Measurements from ENCODE around the gene NIPAL4. TPM values are rescaled to one million over a fixed set of nuclear protein-coding genes. Genes with fewer than 3 reads are reported as not detected.

The NIPAL4 gene
- total RNA-seq, 1 experiment from 2014 or later = not detected

- Histone ChIP-seq H3K36me3 (replicated peaks; ENCODE audit: control insufficient read depth, insufficient read depth, low read length) (peaks cover 6% of the 10 kb centered on the region), H3K27me3 (ENCODE audit: control insufficient read depth, insufficient read depth, low read length) (no peaks in the 10 kb centered on the region), H3K4me3 (ENCODE audit: insufficient read depth, low read depth, low read length) (no peak overlapping the region)
- no peak for DNase-seq
Observed at GRCh38 chr5:157486861-157487260, 26.8 kb downstream of the NIPAL4 start.

DNA sequence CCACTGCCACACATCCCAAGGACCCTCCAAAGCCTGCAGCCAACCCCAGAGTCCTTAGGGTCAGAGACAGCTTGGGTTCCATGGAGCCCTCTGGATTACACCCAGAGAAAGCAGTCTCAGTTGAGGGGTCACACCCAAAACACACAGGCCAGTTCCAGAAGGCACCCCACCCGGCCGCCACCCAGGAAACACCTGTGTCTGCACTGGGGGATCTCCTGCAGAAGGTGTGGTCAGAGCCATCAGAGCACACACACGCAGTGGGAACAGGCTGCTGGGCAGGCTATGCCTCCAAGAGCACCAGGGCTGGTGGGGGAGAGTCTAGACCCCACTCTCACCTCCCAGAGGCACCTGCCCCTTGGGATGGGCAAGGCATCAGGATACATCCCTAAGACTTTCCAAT lies 27.3 kb downstream of the NIPAL4 start:
- Histone ChIP-seq H3K27me3 (ENCODE audit: control insufficient read depth, insufficient read depth, low read length) (no peaks in the 10 kb centered on the region), H3K36me3 (replicated peaks; ENCODE audit: control insufficient read depth, insufficient read depth, low read length) (peaks cover 6% of the 10 kb centered on the region), H3K4me3 (ENCODE audit: insufficient read depth, low read depth, low read length) (no peak overlapping the region)
- no peak for DNase-seq

DNA sequence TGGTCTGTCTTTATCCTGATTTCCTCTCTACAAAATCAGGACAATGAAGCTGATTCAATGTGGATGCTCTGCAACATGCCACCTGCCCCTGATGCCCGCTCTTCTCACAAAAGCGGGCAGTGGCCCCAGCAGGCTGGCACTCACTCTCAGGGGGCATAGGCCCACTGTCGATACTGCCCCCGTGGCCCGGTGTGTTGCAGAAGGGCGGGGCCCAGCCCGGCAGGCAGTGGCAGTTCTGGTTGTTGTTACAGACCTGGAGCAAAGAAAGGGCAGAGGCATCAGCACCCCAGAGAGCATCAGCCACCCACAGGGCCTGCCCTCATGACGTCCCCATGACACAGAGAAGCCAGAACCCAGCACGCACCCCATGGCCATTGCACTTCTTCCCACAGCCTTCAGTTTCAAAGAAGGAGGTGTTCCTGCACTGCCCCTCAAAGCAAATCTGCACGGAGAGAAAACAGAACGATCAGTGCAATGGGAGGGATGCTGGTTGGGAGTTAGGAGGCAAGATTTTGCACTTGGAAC lies 31.5 kb downstream of the NIPAL4 start:
- no peak for DNase-seq
- Histone ChIP-seq H3K36me3 (replicated peaks; ENCODE audit: control insufficient read depth, insufficient read depth, low read length) (peaks cover 6% of the 10 kb centered on the region), H3K27me3 (ENCODE audit: control insufficient read depth, insufficient read depth, low read length) (no peaks in the 10 kb centered on the region), H3K4me3 (ENCODE audit: insufficient read depth, low read depth, low read length) (no peak overlapping the region)

GRCh38 chr5:157492886-157493285 lies 32.9 kb downstream of the NIPAL4 start:
- no peaks in the 10 kb centered on the region for H3K27me3 ChIP-seq (ENCODE audit: control insufficient read depth, insufficient read depth, low read length)
- H3K4me3 ChIP-seq (ENCODE audit: insufficient read depth, low read depth, low read length) = no peak overlapping the region
- DNase-seq = no peak
- H3K36me3 ChIP-seq (replicated peaks; ENCODE audit: control insufficient read depth, insufficient read depth, low read length) = peaks cover 4% of the 10 kb centered on the region

DNA sequence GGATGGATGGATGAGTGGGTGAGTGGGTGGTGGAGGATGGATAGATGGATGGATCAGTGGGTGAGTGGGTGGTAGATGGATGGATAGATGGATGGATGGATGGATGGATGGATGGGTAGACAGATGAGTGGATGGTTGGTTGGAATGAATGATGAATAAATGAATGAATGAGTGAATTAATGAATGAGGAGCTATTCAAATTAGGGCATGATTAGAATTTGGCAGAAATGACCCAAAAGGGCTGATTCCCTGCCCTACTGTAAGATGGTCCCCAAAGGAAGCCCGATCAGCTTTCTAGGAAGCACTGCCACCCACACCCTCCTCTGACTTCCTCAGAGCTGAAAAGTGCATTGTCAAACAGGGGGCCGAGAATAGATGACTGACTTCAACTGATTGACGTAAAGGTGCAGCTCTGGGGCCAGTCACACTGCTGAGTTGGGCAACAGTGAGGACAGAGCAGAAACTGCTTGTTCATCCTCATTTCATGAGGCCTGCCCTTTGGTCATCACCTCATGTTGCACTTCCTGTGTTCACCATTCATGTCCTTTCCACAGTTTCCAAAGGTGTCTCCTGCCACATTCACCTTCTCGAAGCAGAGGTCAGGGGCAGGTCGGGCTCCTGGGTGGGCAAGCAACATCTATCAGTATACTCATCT lies 34.3 kb downstream of the NIPAL4 start:
- Histone ChIP-seq H3K36me3 (replicated peaks; ENCODE audit: control insufficient read depth, insufficient read depth, low read length) (peaks cover 3% of the 10 kb centered on the region), H3K27me3 (ENCODE audit: control insufficient read depth, insufficient read depth, low read length) (no peaks in the 10 kb centered on the region), H3K4me3 (ENCODE audit: insufficient read depth, low read depth, low read length) (no peak overlapping the region)
- no peak for DNase-seq

- Histone ChIP-seq H3K4me3 (ENCODE audit: insufficient read depth, low read depth, low read length) (no peak overlapping the region), H3K27me3 (ENCODE audit: control insufficient read depth, insufficient read depth, low read length) (no peaks in the 10 kb centered on the region), H3K36me3 (replicated peaks; ENCODE audit: control insufficient read depth, insufficient read depth, low read length) (no peaks in the 10 kb centered on the region; the same call in 1 of the 2 replicates)
- no peak for DNase-seq
Observed at GRCh38 chr5:157496864-157497263, 36.9 kb downstream of the NIPAL4 start.

DNA sequence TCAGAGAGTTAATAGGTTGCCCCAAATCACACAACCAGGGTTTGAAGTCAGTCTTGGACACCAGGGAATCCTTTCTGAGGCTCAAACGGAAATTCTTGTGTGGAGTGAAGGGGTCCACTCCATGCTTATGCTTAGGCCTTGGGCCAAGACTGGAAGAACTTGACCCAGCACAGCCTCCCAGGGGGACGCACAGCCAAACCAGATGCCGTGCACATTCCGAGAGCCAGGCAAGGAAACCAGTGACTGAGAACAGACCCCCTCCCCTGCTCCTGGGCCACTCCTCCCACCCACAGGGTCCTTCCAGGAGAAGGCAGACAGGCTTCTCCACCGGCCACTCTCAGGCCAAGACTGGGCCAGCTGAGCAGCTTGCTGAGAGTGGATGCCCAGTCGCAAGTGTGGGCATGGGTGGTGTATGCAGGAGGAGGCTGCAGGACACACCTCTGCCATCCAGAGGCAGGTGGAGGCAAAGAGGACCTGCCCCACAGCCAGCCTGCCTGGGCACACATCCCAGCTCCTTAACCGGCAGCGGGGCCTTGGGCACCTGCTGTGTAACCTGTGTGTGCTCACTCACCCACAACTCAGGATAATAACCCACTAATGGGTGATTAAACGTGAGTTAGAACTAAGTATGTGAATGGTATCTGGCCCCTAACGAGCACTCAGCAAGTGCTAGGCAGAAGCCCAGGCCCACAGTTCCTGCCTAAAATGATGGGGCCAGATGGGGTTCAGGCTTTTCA lies 38.0 kb downstream of the NIPAL4 start:
- H3K36me3 ChIP-seq (replicated peaks; ENCODE audit: control insufficient read depth, insufficient read depth, low read length) = no peaks in the 10 kb centered on the region
- no peak overlapping the region for H3K4me3 ChIP-seq (ENCODE audit: insufficient read depth, low read depth, low read length)
- no peak for DNase-seq
- no peaks in the 10 kb centered on the region for H3K27me3 ChIP-seq (ENCODE audit: control insufficient read depth, insufficient read depth, low read length)

GRCh38 chr5:157502143-157502647 lies 42.2 kb downstream of the NIPAL4 start:
- Histone ChIP-seq H3K27me3 (ENCODE audit: control insufficient read depth, insufficient read depth, low read length) (no peaks in the 10 kb centered on the region), H3K36me3 (replicated peaks; ENCODE audit: control insufficient read depth, insufficient read depth, low read length) (no peaks in the 10 kb centered on the region), H3K4me3 (ENCODE audit: insufficient read depth, low read depth, low read length) (no peak overlapping the region)
- no peak for DNase-seq

DNA sequence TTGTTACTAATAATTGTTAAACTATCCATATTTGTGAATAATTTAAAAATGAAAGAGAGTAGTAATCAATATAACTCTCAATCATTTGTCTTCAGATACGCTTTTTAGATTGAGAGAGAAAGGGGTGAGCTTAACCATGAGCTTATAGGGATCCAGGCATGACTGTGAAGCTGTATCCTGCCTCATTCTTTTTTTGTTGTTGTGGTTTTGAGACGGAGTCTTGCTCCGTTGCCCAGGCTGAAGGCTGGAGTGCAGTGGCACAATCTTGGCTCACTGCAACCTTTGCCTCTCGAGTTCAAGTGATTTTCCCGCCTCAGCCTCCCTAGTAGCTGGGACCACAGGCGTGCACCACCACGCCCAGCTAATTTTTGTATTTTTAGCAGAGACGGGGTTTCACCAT lies 44.0 kb downstream of the NIPAL4 start:
- no peaks in the 10 kb centered on the region; the same call in 1 of the 2 replicates for H3K36me3 ChIP-seq (replicated peaks; ENCODE audit: control insufficient read depth, insufficient read depth, low read length)
- no peak overlapping the region for H3K4me3 ChIP-seq (ENCODE audit: insufficient read depth, low read depth, low read length)
- no peak for DNase-seq

DNA sequence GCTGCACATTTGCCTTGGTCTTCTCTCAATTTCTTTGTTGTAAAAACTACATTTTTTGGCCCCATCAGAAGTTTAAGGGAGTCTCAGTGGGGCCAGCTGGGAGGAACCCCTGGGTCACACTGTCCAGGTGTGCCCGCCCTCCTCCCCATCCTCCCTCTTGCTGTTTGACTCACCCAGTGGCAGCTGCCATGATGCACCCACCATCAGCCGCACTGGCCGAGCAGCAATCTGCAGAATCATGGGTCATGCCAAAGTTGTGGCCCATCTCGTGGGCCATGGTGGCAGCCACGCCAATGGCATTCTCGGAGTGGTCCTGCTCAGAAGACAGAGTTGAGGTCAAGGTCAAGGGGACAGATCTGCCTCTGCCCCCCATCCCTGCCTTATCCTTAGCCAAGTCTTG lies 45.5 kb downstream of the NIPAL4 start:
- no peak for DNase-seq
- H3K4me3 ChIP-seq (ENCODE audit: insufficient read depth, low read depth, low read length) = no peak overlapping the region
- no peaks in the 10 kb centered on the region for H3K27me3 ChIP-seq (ENCODE audit: control insufficient read depth, insufficient read depth, low read length)
- H3K36me3 ChIP-seq (replicated peaks; ENCODE audit: control insufficient read depth, insufficient read depth, low read length) = peaks cover 1% of the 10 kb centered on the region; the same call in 1 of the 2 replicates

More for the DNA sequence above, 44.0 kb downstream of the NIPAL4 start:
- no peaks in the 10 kb centered on the region for H3K27me3 ChIP-seq (ENCODE audit: control insufficient read depth, insufficient read depth, low read length)

- Histone ChIP-seq H3K4me3 (ENCODE audit: insufficient read depth, low read depth, low read length) (no peak overlapping the region), H3K36me3 (replicated peaks; ENCODE audit: control insufficient read depth, insufficient read depth, low read length) (peaks cover 1% of the 10 kb centered on the region; the same call in 1 of the 2 replicates), H3K27me3 (ENCODE audit: control insufficient read depth, insufficient read depth, low read length) (no peaks in the 10 kb centered on the region)
- no peak for DNase-seq
Observed at GRCh38 chr5:157506066-157506590, 46.1 kb downstream of the NIPAL4 start.

DNA sequence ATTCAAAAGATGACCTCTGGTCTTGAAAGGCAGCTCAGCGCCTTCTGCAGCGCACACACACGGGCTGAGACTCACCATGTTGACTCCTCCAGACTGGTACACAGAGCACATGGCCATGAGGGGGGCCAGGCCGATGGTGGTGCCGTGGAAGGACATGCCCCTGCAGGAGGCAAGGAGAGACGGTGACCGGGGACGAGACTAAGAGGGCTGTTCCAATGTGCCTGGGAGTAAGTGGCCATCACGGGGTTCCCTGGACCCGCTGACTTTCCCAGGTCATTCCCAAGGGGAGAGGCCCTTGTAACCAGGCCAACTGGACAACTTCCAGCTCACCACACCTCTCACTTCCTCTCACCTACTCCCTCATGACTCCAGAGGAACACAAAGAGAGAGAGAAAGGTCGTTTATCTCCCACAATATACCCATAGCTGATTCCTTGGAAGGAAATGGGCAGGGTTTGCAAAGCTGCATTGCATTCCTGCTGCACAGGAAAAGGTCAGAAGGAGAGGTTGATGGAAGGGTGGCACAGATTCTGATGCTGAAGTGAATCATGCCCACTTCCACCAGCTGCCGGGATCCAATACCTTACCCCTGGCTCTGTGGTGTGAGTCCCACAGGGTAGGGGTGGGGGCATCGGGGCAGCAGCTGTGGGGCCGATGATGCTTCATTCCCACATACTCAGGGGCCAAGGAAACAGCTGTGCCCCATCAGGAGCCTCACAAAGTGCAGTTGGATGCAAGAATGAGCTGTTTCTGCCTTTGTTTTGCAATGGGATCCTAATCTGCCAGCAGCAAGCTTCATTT lies 47.2 kb downstream of the NIPAL4 start:
- H3K36me3 ChIP-seq (replicated peaks; ENCODE audit: control insufficient read depth, insufficient read depth, low read length) = peaks cover 1% of the 10 kb centered on the region; the same call in 1 of the 2 replicates
- no peak for DNase-seq
- H3K27me3 ChIP-seq (ENCODE audit: control insufficient read depth, insufficient read depth, low read length) = no peaks in the 10 kb centered on the region
- H3K4me3 ChIP-seq (ENCODE audit: insufficient read depth, low read depth, low read length) = no peak overlapping the region

GRCh38 chr5:157509093-157509492 lies 49.1 kb downstream of the NIPAL4 start:
- no peak for DNase-seq
- Histone ChIP-seq H3K27me3 (ENCODE audit: control insufficient read depth, insufficient read depth, low read length) (no peaks in the 10 kb centered on the region), H3K4me3 (ENCODE audit: insufficient read depth, low read depth, low read length) (no peak overlapping the region), H3K36me3 (replicated peaks; ENCODE audit: control insufficient read depth, insufficient read depth, low read length) (peaks cover 2% of the 10 kb centered on the region)

- H3K36me3 ChIP-seq (replicated peaks; ENCODE audit: control insufficient read depth, insufficient read depth, low read length) = peaks cover 2% of the 10 kb centered on the region
- H3K27me3 ChIP-seq (ENCODE audit: control insufficient read depth, insufficient read depth, low read length) = no peaks in the 10 kb centered on the region
- H3K4me3 ChIP-seq (ENCODE audit: insufficient read depth, low read depth, low read length) = no peak overlapping the region
- DNase-seq = no peak
Observed at GRCh38 chr5:157509587-157509986, 49.6 kb downstream of the NIPAL4 start.
